HL-60 (cell line): ENCODE results near the gene MED15.

Experiments used
- CTCF ChIP-seq: IDR thresholded peaks from one replicate; pipeline ENCODE4 v1.5.1; 2011; ENCODE audit warnings: low read length, control low read depth, inconsistent platforms; ENCODE audit not compliant: insufficient read depth
- POLR2AphosphoS5 ChIP-seq: IDR thresholded peaks from 2 replicates; pipeline ENCODE4 v1.6.1; 2012; ENCODE audit warnings: low read depth

GRCh38 chr22:20531154-20531403, 23.7 kb downstream of the MED15 start:
- TF ChIP-seq POLR2AphosphoS5 (no peak), CTCF (no peak)
